SU-DHL-6 (cell line): ENCODE results near the gene CPNE5.

ENCODE experiments used
- H2AFZ ChIP-seq: fragments of 200-600 bp; sonication (generic); 2 replicates; pipeline ENCODE4 v1.6.1; 2014; ENCODE audit warnings: low read depth, mild to moderate bottlenecking, moderate library complexity, mixed read lengths, antibody characterized with exemption, low read length; ENCODE audit not compliant: severe bottlenecking
- H3F3A ChIP-seq: fragments of 200-600 bp; shearing (Covaris generic); 2 replicates; pipeline ENCODE4 v1.6.0; 2016; ENCODE audit warnings: antibody characterized with exemption, mild to moderate bottlenecking; ENCODE audit not compliant: insufficient read depth
- H3K27ac ChIP-seq: fragments of 200-600 bp; sonication (generic); 2 replicates; pipeline ENCODE4 v1.5.1; 2016; ENCODE audit warnings: low read depth, mild to moderate bottlenecking, low read length, moderate library complexity, mixed read lengths
- H3K27me3 ChIP-seq: fragments of 200-600 bp; sonication (generic), shearing (Covaris generic); 2 replicates; pipeline ENCODE4 v1.6.0; 2014; ENCODE audit warnings: mild to moderate bottlenecking, low read length
- H3K36me3 ChIP-seq: fragments of 200-600 bp; sonication (generic); 2 replicates; pipeline ENCODE4 v1.6.1; 2014; ENCODE audit warnings: mild to moderate bottlenecking, low read length, mixed read lengths
- H3K4me2 ChIP-seq: fragments of 300-600, 200-600 bp; shearing (Covaris generic), sonication (generic); 2 replicates; pipeline ENCODE4 v1.6.0; 2014; ENCODE audit warnings: low read length, low read depth, mild to moderate bottlenecking; ENCODE audit not compliant: poor library complexity, severe bottlenecking
- H3K4me3 ChIP-seq: fragments of 200-600 bp; sonication (generic); 2 replicates; pipeline ENCODE4 v1.5.1; 2014; ENCODE audit warnings: antibody characterized with exemption, low read length, mild to moderate bottlenecking, mixed read lengths; ENCODE audit not compliant: insufficient read depth, poor library complexity, severe bottlenecking
- H3K79me2 ChIP-seq: fragments of 200-600 bp; sonication (generic); 2 replicates; pipeline ENCODE4 v1.6.1; 2014; ENCODE audit warnings: mild to moderate bottlenecking, low read length, moderate library complexity; ENCODE audit not compliant: insufficient read depth
- H3K9ac ChIP-seq: fragments of 200-600 bp; sonication (generic); 2 replicates; pipeline ENCODE4 v1.7.0; 2014; ENCODE audit warnings: mild to moderate bottlenecking, low read length
- H3K9me2 ChIP-seq: fragments of 200-600 bp; sonication (generic); replicated peaks from 2 replicates; pipeline ENCODE4 v1.6.1; 2014; ENCODE audit warnings: low read length; ENCODE audit not compliant: insufficient read depth
- H3K9me3 ChIP-seq: fragments of 200-600 bp; sonication (generic); 2 replicates; pipeline ENCODE4 v1.6.1; 2014; ENCODE audit warnings: low read length, mixed read lengths; ENCODE audit not compliant: insufficient read depth
- H4K20me1 ChIP-seq: fragments of 200-600 bp; sonication (generic); 2 replicates; pipeline ENCODE4 v1.6.1; 2014; ENCODE audit warnings: low read depth, mild to moderate bottlenecking, antibody characterized with exemption, low read length, moderate library complexity, mixed read lengths
- EZH2phosphoT487 ChIP-seq: fragments of 200-600 bp; sonication (generic), shearing (Covaris generic); conservative IDR thresholded peaks from 2 replicates; pipeline ENCODE4 v1.6.1; 2018; ENCODE audit warnings: mild to moderate bottlenecking, antibody characterized with exemption, low read length, moderate library complexity, mixed read lengths
- TF ChIP-seq, protein P1 (sequence below): fragments of 200-600 bp; sonication (generic); IDR thresholded peaks from one replicate; pipeline ENCODE4 v1.5.1; 2017; ENCODE audit warnings: antibody characterized with exemption, mild to moderate bottlenecking, low read length, moderate library complexity; ENCODE audit not compliant: insufficient read depth, poor library complexity, severe bottlenecking

Gene CPNE5

DNA sequence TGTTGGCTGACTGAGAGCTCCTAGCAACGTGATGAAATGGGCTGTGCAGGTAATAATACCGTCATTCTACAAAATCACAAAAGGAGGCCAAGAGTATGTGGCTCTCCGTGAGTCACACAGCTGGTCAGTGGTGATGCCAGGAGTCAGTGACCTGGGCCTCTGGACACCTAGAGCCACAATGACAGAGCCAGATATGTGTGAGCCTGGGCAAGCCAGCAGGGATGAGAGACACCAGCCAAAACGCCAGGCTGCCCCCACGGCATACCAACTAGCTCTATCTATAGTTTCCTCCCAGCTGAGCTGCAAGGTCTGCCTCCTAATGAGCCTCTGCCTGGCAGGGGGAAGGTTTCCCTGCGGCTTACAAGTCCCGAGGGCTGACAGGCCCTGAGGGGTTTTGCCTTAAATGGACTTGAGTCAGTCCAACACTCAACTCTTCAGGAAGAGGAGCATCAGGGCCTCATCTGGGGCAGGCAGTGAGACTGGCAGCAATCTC, 70.0 kb downstream of the CPNE5 start:
- no peak for TF ChIP-seq EZH2phosphoT487
- TF ChIP-seq, protein P1, sequence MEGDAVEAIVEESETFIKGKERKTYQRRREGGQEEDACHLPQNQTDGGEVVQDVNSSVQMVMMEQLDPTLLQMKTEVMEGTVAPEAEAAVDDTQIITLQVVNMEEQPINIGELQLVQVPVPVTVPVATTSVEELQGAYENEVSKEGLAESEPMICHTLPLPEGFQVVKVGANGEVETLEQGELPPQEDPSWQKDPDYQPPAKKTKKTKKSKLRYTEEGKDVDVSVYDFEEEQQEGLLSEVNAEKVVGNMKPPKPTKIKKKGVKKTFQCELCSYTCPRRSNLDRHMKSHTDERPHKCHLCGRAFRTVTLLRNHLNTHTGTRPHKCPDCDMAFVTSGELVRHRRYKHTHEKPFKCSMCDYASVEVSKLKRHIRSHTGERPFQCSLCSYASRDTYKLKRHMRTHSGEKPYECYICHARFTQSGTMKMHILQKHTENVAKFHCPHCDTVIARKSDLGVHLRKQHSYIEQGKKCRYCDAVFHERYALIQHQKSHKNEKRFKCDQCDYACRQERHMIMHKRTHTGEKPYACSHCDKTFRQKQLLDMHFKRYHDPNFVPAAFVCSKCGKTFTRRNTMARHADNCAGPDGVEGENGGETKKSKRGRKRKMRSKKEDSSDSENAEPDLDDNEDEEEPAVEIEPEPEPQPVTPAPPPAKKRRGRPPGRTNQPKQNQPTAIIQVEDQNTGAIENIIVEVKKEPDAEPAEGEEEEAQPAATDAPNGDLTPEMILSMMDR: no peak
- Histone ChIP-seq H2AFZ (no peak overlapping the region), H3K27me3 (no peaks in the 10 kb centered on the region), H3K9ac (no peak overlapping the region), H4K20me1 (no peaks in the 10 kb centered on the region), H3K27ac (no peak overlapping the region), H3F3A (no peaks in the 10 kb centered on the region), H3K36me3 (no peaks in the 10 kb centered on the region), H3K79me2 (no peaks in the 10 kb centered on the region), H3K9me3 (no peaks in the 10 kb centered on the region), H3K9me2 (no peaks in the 10 kb centered on the region), H3K4me3 (no peak overlapping the region), H3K4me2 (no peak overlapping the region)

DNA sequence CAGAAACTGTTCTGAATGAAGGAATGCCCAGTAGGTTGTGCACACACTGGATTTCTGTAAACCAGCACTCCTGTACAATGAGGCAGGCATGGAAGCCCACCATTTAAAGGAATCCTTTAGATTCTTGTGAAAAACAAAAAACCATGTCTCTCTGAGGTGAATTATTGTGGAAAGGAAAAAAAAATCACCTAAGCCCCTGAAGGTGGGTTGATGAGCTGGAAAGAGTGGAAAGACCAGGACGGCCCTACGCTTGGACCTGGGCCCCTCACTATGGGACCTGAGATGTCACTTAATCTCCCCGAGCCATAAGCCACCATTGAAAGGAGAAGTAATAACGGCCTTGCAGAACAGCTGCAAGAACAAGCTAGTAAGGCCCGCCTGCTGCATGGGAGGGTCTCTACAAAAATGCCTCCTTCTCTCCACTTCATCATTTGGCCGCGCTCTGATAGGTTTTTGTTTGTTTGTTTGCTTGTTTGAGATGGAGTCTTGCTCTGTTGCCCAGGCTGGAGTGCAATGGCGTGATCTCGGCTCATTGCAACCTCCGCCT, 72.8 kb downstream of the CPNE5 start:
- H3K4me3 ChIP-seq: no peak overlapping the region
- no peak overlapping the region for H3K4me2 ChIP-seq
- no peak overlapping the region for H3K27ac ChIP-seq
- no peaks in the 10 kb centered on the region for H3K9me2 ChIP-seq
- H2AFZ ChIP-seq: no peak overlapping the region
- H3K27me3 ChIP-seq: no peaks in the 10 kb centered on the region
- H3K9ac ChIP-seq: no peak overlapping the region
- H3K9me3 ChIP-seq: no peaks in the 10 kb centered on the region
- H4K20me1 ChIP-seq: no peaks in the 10 kb centered on the region
- H3F3A ChIP-seq: no peaks in the 10 kb centered on the region
- TF ChIP-seq EZH2phosphoT487: no peak
- TF ChIP-seq, protein P1: no peak
- no peaks in the 10 kb centered on the region for H3K36me3 ChIP-seq
- H3K79me2 ChIP-seq: no peaks in the 10 kb centered on the region

DNA sequence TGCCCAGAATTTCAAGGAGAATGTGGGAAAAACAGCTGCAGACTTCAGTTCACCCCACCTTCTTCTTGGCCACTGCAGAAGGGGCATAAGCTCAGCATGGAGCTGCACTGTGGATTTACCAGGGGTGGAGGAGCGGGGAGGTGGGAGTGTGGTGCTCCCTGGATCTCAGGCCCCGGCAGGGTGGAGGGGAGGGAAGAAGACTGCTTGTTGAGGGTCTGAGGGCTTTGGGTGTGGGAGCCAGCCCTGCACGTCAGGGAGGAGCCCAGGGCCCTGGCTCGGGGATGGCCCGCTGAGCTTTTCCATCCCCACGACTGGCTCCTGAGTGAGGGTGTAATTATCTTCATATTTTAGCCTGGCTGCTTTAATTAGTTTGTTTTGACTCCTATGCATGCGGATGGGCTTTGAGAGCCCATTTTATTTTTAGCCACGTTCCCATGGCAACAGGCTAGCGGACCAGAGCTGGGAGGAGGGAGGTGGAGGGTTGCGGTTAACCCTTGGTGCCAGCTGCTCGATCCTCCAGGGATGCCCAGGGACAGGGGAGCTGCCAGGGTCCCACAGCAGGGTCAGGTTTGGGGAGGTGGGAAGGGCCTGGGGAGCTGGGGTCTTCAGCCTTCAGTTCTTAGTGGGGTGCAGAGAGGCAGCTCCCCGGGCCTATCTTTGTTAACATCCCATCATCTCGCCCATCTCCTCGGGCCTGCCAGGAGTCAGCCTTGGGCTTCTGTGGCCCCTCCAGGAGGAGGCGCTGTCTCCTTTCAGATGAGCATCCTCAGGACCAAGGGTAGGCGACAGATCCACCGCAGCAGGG, 73.4 kb downstream of the CPNE5 start:
- Histone ChIP-seq H3K79me2 (no peaks in the 10 kb centered on the region), H3K27me3 (no peaks in the 10 kb centered on the region), H3F3A (no peaks in the 10 kb centered on the region), H2AFZ (no peak overlapping the region), H3K4me3 (no peak overlapping the region), H3K9me2 (no peaks in the 10 kb centered on the region), H3K27ac (no peak overlapping the region), H4K20me1 (no peaks in the 10 kb centered on the region), H3K9me3 (no peaks in the 10 kb centered on the region), H3K36me3 (no peaks in the 10 kb centered on the region), H3K9ac (no peak overlapping the region), H3K4me2 (no peak overlapping the region)
- TF ChIP-seq EZH2phosphoT487: no peak
- TF ChIP-seq, protein P1: peak; percentile 99
